ENCODE measurements around the gene CSF1.
A peak's percentile ranks its signal among the peaks of the same experiment; 100 is the strongest.

Gene CSF1

GRCh38 chr1:109901524-109902145 is 9.0 kb upstream of the CSF1 start:
- in situ Hi-C loops (cut with MboI; ENCODE audit: low pct_unique_long_range_greater_than_20kb, low sequenced_read_pairs, unreplicated experiment): no loop called here

GRCh38 chr1:109902204-109902985 is 8.3 kb upstream of the CSF1 start:
- no peak for DNase-seq (ENCODE audit: low spot score)
- in situ Hi-C loops (cut with MboI; ENCODE audit: low pct_unique_long_range_greater_than_20kb, low sequenced_read_pairs, unreplicated experiment): no loop called here
- TF ChIP-seq CTCF (IDR thresholded peaks at IDR 0.05; ENCODE audit: extremely low read depth, insufficient read depth, missing control alignments): no peak

More at GRCh38 chr1:109901524-109902145, 9.0 kb upstream of the CSF1 start:
- DNase-seq (ENCODE audit: low spot score): no peak
- TF ChIP-seq CTCF (IDR thresholded peaks at IDR 0.05; ENCODE audit: extremely low read depth, insufficient read depth, missing control alignments): no peak

GRCh38 chr1:109903376-109903930 is 7.2 kb upstream of the CSF1 start:
- in situ Hi-C loops (cut with MboI; ENCODE audit: low pct_unique_long_range_greater_than_20kb, low sequenced_read_pairs, unreplicated experiment): no loop called here
- no peak for DNase-seq (ENCODE audit: low spot score)
- TF ChIP-seq CTCF (IDR thresholded peaks at IDR 0.05; ENCODE audit: extremely low read depth, insufficient read depth, missing control alignments): no peak

- TF ChIP-seq CTCF (IDR thresholded peaks at IDR 0.05; ENCODE audit: extremely low read depth, insufficient read depth, missing control alignments): no peak
- in situ Hi-C loops (cut with MboI; ENCODE audit: low pct_unique_long_range_greater_than_20kb, low sequenced_read_pairs, unreplicated experiment): no loop called here
- DNase-seq (ENCODE audit: low spot score): no peak
Observed at GRCh38 chr1:109904105-109904817, 6.4 kb upstream of the CSF1 start.

- in situ Hi-C loops (cut with MboI; ENCODE audit: low pct_unique_long_range_greater_than_20kb, low sequenced_read_pairs, unreplicated experiment): no loop called here
- TF ChIP-seq CTCF (IDR thresholded peaks at IDR 0.05; ENCODE audit: extremely low read depth, insufficient read depth, missing control alignments): no peak
- DNase-seq (ENCODE audit: low spot score): no peak
Observed at GRCh38 chr1:109905491-109905890, 5.2 kb upstream of the CSF1 start.

- no peak for TF ChIP-seq CTCF (IDR thresholded peaks at IDR 0.05; ENCODE audit: extremely low read depth, insufficient read depth, missing control alignments)
- in situ Hi-C loops (cut with MboI; ENCODE audit: low pct_unique_long_range_greater_than_20kb, low sequenced_read_pairs, unreplicated experiment): no loop called here
- peak; percentile 88 for DNase-seq (ENCODE audit: low spot score)
Observed at GRCh38 chr1:109906160-109906838, 4.3 kb upstream of the CSF1 start.
